Trophoblast cell (in vitro differentiated cells and primary cell): ENCODE data around the gene NTM.

ENCODE experiments used
- DNase-seq, 2 donors: peaks; one replicate each; pipeline ENCODE4 v3.0.0-alpha.2; 2016
- H2AFZ ChIP-seq: 2 replicates; pipeline ENCODE4 v1.6.1; 2013; ENCODE audit warnings: low read length, moderate library complexity, mild to moderate bottlenecking; ENCODE audit not compliant: insufficient read depth, poor library complexity
- H2AK5ac ChIP-seq: 2 replicates; pipeline ENCODE4 v1.6.1; 2013; ENCODE audit warnings: mild to moderate bottlenecking, low read length
- H2BK120ac ChIP-seq: 2 replicates; pipeline ENCODE4 v1.6.1; 2013; ENCODE audit warnings: low read length, mild to moderate bottlenecking, moderate library complexity; ENCODE audit not compliant: insufficient read depth, poor library complexity
- H2BK12ac ChIP-seq: 2 replicates; pipeline ENCODE4 v1.6.1; 2013; ENCODE audit warnings: mild to moderate bottlenecking, low read length, moderate library complexity
- H2BK5ac ChIP-seq: 2 replicates; pipeline ENCODE4 v1.6.1; 2013; ENCODE audit warnings: low read length, low read depth, moderate library complexity, mild to moderate bottlenecking; ENCODE audit not compliant: poor library complexity
- H3K14ac ChIP-seq: 2 replicates; pipeline ENCODE4 v1.6.1; 2013; ENCODE audit warnings: mild to moderate bottlenecking, low read length
- H3K18ac ChIP-seq: 2 replicates; pipeline ENCODE4 v1.6.1; 2013; ENCODE audit warnings: mild to moderate bottlenecking, low read length
- H3K23ac ChIP-seq: 2 replicates; pipeline ENCODE4 v1.6.1; 2013; ENCODE audit warnings: low read length
- H3K27ac ChIP-seq: 2 replicates; pipeline ENCODE4 v1.5.1; 2013; ENCODE audit warnings: low read depth, mild to moderate bottlenecking, inconsistent platforms, low read length, moderate library complexity
- H3K27me3 ChIP-seq: 2 replicates; pipeline ENCODE4 v1.6.1; 2013; ENCODE audit warnings: inconsistent platforms, mild to moderate bottlenecking, low read length, moderate library complexity; ENCODE audit not compliant: insufficient read depth
- H3K36me3 ChIP-seq, 2 experiments: 1 replicate in 1 of 2; 2 replicates in 1 of 2; pipeline ENCODE4 v1.6.1; 2013; ENCODE audit warnings: low read length in 2 of 2, mild to moderate bottlenecking in 2 of 2, moderate library complexity in 1 of 2; ENCODE audit not compliant: insufficient read depth in 2 of 2, control insufficient read depth in 1 of 2
- H3K4ac ChIP-seq: 2 replicates; pipeline ENCODE4 v1.6.1; 2013; ENCODE audit warnings: low read depth, mild to moderate bottlenecking, low read length, moderate library complexity
- H3K4me1 ChIP-seq, 2 experiments: 1 replicate in 1 of 2; 2 replicates in 1 of 2; pipeline ENCODE4 v1.6.1; 2013; ENCODE audit warnings: low read length in 2 of 2, mild to moderate bottlenecking in 2 of 2, moderate library complexity in 1 of 2; ENCODE audit not compliant: insufficient read depth in 2 of 2, control insufficient read depth in 1 of 2
- H3K4me2 ChIP-seq: 2 replicates; pipeline ENCODE4 v1.6.1; 2013; ENCODE audit warnings: inconsistent platforms, mild to moderate bottlenecking, low read length, moderate library complexity
- H3K4me3 ChIP-seq: 2 replicates; pipeline ENCODE4 v1.5.1; 2013; ENCODE audit warnings: mild to moderate bottlenecking, low read depth, low read length, inconsistent platforms
- H3K79me1 ChIP-seq: one replicate; pipeline ENCODE4 v1.6.1; 2013; ENCODE audit warnings: low read length
- H3K79me2 ChIP-seq: 2 replicates; pipeline ENCODE4 v1.6.1; 2013; ENCODE audit warnings: low read length, mild to moderate bottlenecking; ENCODE audit not compliant: control insufficient read depth, insufficient read depth, poor library complexity
- H3K9ac ChIP-seq: 2 replicates; pipeline ENCODE4 v1.6.1; 2013; ENCODE audit warnings: mild to moderate bottlenecking, low read length
- H3K9me3 ChIP-seq: 2 replicates; pipeline ENCODE4 v1.6.1; 2013; ENCODE audit warnings: low read depth, mild to moderate bottlenecking, control low read depth, inconsistent platforms, low read length; ENCODE audit not compliant: insufficient read depth
- H4K12ac ChIP-seq: 2 replicates; pipeline ENCODE4 v1.6.1; 2013; ENCODE audit warnings: low read depth, mild to moderate bottlenecking, low read length, moderate library complexity
- H4K8ac ChIP-seq: 2 replicates; pipeline ENCODE4 v1.6.1; 2013; ENCODE audit warnings: low read depth, mild to moderate bottlenecking, low read length, moderate library complexity
- H4K91ac ChIP-seq: one replicate; pipeline ENCODE4 v1.6.1; 2013; ENCODE audit warnings: low read depth, mild to moderate bottlenecking, low read length, moderate library complexity
- WGBS: extraction: QIAGEN DNeasy Blood & Tissue Kit; methylation state at CpG from one replicate; pipeline ENCODE4 v1.1.7; 2013; ENCODE audit warnings: missing lambda C conversion rate; ENCODE audit not compliant: insufficient read length, insufficient coverage; ENCODE audit errors: extremely low coverage; 5-methylcytosine and 5-hydroxymethylcytosine counted together

Gene NTM

DNA sequence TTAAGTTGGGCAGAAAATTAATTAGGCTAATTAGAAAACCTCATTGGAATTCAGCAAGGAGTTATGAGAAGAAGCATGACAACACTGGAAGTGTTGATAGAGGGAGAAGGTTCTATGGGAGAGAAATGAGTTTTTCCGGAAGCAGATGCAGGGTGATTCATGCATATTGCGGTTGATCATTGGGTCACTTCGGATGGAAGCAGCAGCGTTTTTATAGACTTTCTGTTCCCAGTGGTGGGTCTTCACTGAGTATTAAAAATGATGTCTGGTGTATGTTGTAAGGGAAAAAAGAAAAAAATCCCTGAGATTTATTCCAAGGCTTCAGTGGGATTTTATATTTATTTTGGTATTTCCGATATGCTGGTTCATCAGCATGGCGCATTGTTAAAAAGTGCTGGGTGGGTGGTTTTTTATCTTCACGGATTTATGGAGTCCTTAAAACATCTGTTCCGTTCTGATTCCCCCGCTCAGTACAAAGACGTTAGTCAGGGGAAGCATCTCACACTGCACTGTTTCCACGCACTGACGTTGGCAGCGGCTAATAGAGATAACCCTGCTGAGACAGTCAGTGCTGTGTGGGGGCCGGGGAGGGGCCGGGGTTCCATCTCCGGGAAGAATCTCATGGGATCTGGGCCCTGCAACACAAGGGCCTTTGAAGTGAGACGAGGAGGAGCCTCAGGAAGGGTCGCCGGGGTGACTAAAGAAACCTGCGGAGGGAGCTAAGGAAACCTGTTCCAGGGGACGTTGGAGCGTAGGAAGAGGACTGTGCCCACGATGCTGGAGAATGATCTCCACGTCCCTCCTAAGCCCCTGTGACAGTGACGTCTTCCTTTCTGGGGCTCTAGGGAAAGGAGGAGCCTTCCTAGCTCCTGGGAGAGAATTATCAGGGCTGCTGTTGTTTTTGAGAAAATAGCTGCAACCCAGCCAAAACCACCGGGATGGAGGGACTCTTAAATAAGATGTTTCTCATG, 390.0 kb downstream of the NTM start:
- H3K4me3 ChIP-seq = no peak overlapping the region
- no peaks in the 10 kb centered on the region for H3K27me3 ChIP-seq
- H3K18ac ChIP-seq = no peak overlapping the region
- H3K4me1 ChIP-seq = no peaks in the 10 kb centered on the region
- H2AK5ac ChIP-seq = no peak overlapping the region
- no peaks in the 10 kb centered on the region for H3K36me3 ChIP-seq
- H4K12ac ChIP-seq = no peak overlapping the region
- no peaks in the 10 kb centered on the region for H3K79me1 ChIP-seq
- no peak overlapping the region for H4K91ac ChIP-seq
- no peaks in the 10 kb centered on the region for H3K79me2 ChIP-seq
- no peak overlapping the region for H3K27ac ChIP-seq
- no peak overlapping the region for H3K14ac ChIP-seq
- H3K4me2 ChIP-seq = no peak overlapping the region
- H3K9ac ChIP-seq = no peak overlapping the region
- H2BK12ac ChIP-seq = no peak overlapping the region
- DNase-seq = no peak
- no peak overlapping the region for H4K8ac ChIP-seq
- no peaks in the 10 kb centered on the region for H3K9me3 ChIP-seq
- H2BK120ac ChIP-seq = no peak overlapping the region
- WGBS = no CpG with 5 or more reads among the region's 26 CpGs
- H3K4ac ChIP-seq = no peak overlapping the region
- H2AFZ ChIP-seq = no peak overlapping the region
- H3K23ac ChIP-seq = no peak overlapping the region
- H2BK5ac ChIP-seq = no peak overlapping the region

DNA sequence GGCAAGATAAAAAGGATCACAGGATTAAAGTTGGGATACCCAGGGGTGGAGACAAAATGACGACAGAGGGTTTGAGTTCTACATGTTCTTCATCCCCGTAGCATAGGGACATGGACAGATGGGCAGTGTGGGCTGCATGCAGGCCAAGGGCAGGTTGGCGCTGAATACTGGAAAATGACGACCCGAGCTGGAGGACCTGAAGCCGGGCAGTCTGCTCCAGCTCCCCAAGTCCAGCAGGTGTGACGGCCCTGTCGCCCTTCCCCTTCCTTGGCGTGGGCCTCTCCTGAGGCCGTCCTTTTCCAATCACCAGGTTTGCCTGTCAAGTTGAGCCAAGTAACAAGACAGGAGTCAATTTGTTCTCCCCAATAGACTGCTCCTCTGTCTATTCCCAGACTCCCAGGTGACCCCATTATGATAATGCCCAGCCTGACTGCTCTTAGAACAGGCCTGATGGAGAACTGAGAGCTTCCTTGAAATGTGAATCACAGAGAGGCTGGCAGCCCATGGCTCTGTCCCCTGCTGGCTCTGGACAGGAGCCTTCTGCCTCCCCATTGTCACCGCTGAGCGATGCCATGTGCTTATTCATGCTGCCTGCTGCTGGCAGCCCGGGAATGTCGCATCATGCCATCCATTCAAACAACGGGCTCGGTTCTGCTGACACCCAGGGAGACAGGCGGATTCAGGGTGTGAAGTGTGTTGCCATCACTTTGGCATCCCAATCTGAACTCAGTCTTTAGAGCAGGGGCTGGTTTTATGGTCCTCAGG, 392.1 kb downstream of the NTM start:
- Histone ChIP-seq H3K79me1 (no peaks in the 10 kb centered on the region), H3K4me2 (no peak overlapping the region), H2BK5ac (no peak overlapping the region), H3K14ac (no peak overlapping the region), H3K9me3 (no peaks in the 10 kb centered on the region), H3K9ac (no peak overlapping the region), H4K12ac (no peak overlapping the region), H4K91ac (no peak overlapping the region), H3K18ac (no peak overlapping the region), H2AFZ (no peak overlapping the region), H3K36me3 (no peaks in the 10 kb centered on the region), H4K8ac (no peak overlapping the region), H3K27ac (no peak overlapping the region), H3K4ac (no peak overlapping the region), H2BK120ac (no peak overlapping the region), H2AK5ac (no peak overlapping the region), H3K23ac (no peak overlapping the region), H2BK12ac (no peak overlapping the region), H3K4me3 (no peak overlapping the region), H3K4me1 (no peaks in the 10 kb centered on the region), H3K27me3 (no peaks in the 10 kb centered on the region), H3K79me2 (no peaks in the 10 kb centered on the region)
- WGBS = no CpG with 5 or more reads among the region's 17 CpGs
- no peak for DNase-seq

DNA sequence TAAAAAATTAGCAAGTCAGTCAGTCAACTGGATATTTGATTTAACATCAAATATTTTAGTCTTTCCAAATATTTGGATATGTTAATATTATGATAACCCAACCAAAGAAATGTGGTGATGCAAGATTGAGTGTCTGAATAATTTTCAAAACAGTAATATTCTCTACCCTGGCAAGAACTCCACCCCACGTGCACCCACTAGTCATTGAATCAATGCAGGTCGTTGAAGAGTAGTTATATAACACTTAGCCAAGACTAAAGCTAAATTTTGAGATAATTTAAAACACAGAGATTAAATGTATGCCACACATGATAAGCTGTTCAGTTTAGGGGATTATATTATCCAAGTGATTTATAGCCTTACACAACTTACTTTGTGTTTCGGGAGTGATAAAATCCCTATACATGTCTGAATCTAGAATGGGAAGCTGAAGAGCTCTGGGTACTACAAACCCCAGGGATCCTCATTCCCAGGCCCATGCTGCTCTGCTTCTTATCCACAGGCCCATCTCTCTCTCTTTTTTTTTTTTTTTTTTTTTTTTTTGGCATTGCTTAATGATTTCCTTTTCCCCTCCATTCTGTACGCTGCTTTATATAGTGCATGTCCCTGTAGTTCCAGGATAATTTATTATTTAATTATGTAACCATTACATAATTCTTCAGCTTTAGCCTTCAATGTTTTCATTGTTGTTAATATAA, 392.9 kb downstream of the NTM start:
- Histone ChIP-seq H3K14ac (no peak overlapping the region), H2AFZ (no peak overlapping the region), H3K27me3 (no peaks in the 10 kb centered on the region), H3K4me2 (no peak overlapping the region), H4K91ac (no peak overlapping the region), H3K9me3 (no peaks in the 10 kb centered on the region), H3K36me3 (no peaks in the 10 kb centered on the region), H3K79me2 (no peaks in the 10 kb centered on the region), H3K27ac (no peak overlapping the region), H2AK5ac (no peak overlapping the region), H3K4me1 (no peaks in the 10 kb centered on the region), H4K8ac (no peak overlapping the region), H4K12ac (no peak overlapping the region), H2BK5ac (no peak overlapping the region), H3K9ac (no peak overlapping the region), H3K4me3 (no peak overlapping the region), H3K23ac (no peak overlapping the region), H2BK12ac (no peak overlapping the region), H3K18ac (no peak overlapping the region), H3K4ac (no peak overlapping the region), H2BK120ac (no peak overlapping the region), H3K79me1 (no peaks in the 10 kb centered on the region)
- WGBS = no CpG with 5 or more reads among the region's 4 CpGs
- no peak for DNase-seq

DNA sequence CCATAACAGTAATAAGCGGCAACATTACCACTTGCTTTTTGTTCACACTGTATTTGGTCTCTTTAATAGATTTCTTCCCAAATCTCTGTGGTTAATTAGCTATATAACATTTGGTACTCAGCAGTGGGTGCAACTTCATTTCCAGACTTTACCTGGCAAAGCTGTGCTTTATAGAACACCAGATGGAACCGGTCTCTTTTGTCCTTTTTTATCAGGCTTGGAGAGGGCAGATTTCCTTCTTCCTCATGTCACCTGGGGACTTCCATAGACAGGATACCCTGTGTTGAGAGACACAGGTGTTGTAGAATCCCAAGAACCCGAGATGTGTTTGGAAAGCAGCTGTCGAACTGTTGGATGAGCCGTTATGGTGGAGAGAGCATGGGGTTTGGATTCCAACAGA, 393.7 kb downstream of the NTM start:
- Histone ChIP-seq H3K9ac (no peak overlapping the region), H3K27ac (no peak overlapping the region), H3K9me3 (no peaks in the 10 kb centered on the region), H3K14ac (no peak overlapping the region), H3K4me1 (no peaks in the 10 kb centered on the region), H2BK120ac (no peak overlapping the region), H2BK5ac (no peak overlapping the region), H3K23ac (no peak overlapping the region), H2AFZ (no peak overlapping the region), H3K4ac (no peak overlapping the region), H4K8ac (no peak overlapping the region), H3K4me2 (no peak overlapping the region), H3K18ac (no peak overlapping the region), H4K12ac (no peak overlapping the region), H4K91ac (no peak overlapping the region), H3K4me3 (no peak overlapping the region), H3K79me2 (no peaks in the 10 kb centered on the region), H2BK12ac (no peak overlapping the region), H3K79me1 (no peaks in the 10 kb centered on the region), H2AK5ac (no peak overlapping the region), H3K36me3 (no peaks in the 10 kb centered on the region), H3K27me3 (no peaks in the 10 kb centered on the region)
- DNase-seq = no peak
- no CpG with 5 or more reads among the region's 5 CpGs for WGBS
